HG03045 (cell line): ENCODE measurements around the gene NRG4.
"Not testable (repeated sequence)": the region's sequence is repeated elsewhere in the genome, so short reads cannot be mapped to it uniquely, and the experiment has no call there.

Source experiments
- ATAC-seq: cut with Tn5 transposase; IDR thresholded peaks from one replicate; pipeline ENCODE4 v1.9.1; 2021; ENCODE audit warnings: mild to moderate bottlenecking, moderate library complexity; ENCODE audit not compliant: unreplicated experiment

Gene NRG4, protein sequence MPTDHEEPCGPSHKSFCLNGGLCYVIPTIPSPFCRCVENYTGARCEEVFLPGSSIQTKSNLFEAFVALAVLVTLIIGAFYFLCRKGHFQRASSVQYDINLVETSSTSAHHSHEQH

GRCh38 chr15:76011627-76012551, at the start of gene NRG4:
Gene NRG4, minus strand, starts transcription at chr15:76012424. Its CDS starts 1,194 bp downstream, at chr15:76011230.
- no peak for ATAC-seq

DNA sequence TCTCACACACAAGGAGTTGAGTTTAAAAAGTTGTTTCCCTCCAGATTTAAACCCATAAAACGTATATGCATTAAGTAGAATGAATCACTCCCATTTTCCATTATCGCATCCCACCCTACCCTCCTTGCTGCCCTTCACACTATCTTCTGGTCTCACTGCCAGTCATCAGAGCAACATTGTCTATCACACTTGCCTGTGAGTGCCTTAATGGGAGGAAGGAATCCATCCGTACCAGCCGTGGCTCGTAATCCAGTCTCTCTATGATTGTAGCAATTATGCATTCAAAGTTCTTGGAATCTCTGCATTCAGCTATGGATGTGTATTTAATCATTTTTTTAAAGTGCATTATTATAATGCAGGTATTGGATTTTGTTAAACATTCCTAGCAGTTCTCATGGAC, 49.5 kb upstream of the NRG4 start:
- no peak for ATAC-seq

- no peak for ATAC-seq
Measured at GRCh38 chr15:76060118-76060989, 48.1 kb upstream of the NRG4 start.

DNA sequence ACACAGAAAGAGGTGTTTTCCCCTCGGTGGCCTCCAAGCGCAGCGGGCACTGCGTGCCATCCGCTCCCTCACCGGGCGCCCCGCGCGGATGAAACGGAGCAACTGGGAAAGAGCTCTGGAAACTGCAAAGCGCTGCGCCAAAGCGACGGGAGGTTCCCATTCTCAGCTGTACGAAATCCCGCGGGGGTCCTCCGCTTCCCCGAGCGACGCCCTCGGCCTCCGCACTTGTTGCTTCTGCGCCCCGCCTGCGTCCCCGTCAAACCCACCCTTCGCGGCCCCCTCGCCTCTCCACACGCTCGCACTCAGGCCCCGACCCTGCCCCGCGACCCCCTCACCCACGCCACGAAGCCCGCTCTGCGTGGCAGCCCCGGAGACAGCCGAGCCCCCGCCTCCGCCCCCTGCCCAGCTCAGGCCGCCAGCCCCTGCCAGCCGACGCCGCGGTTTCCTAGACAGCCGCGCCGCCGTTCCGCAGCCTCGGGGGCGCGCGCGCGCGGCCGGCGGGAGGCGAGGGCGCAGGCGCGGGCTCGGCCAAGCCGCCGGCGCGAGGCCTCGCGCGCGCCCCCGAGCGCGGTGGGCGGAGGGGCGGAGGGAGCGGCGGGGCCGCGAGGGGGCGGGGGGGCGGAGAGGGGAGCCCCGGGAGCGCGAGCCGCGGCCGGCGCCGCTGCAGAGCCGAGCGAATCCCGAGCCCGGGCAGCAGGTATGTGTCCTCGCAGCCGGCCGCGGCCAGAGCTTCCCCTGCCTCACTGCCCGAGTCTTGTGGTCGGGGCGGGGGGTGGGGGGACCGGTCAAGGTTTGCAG, 47.3 kb upstream of the NRG4 start, which contains the start of gene TMEM266:
TMEM266 (plus strand) TSS at position 666 of the 798 bp plus-strand sequence. CDS start 74,279 bp downstream, outside the sequence.
- no peak for ATAC-seq

DNA sequence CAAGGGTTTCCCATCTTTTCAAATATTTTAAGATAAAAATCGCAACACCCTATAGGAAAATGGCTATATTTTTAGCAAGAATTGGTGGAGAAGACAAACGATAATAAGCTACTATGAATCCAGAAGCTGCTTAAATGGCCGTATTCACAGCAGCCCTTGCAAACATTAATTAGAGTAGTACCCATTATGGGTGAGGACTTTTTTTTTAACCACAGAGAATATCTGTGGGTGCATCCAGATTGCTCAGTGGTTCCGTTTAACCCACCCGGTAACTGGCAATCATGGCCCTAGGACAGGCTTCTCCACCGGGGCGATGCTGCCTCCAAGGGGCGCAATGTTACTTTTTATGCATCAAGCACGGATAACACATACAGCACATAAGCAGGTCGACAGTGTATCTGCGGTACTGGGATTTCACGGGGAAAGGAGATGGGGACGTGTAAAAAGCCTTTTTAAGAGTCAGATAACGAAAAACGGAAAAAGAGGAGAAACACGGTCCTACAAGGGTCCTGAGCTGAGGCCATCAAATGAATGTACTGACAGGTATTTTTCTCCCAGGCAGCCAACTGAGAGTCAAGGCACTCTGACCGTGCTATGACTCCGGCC, 46.6 kb upstream of the NRG4 start:
- ATAC-seq, result no peak

- no peak for ATAC-seq
Measured at GRCh38 chr15:76057332-76058000, 45.2 kb upstream of the NRG4 start.

- ATAC-seq, result no peak
Measured at GRCh38 chr15:76056931-76057330, 44.7 kb upstream of the NRG4 start.

- ATAC-seq, result not testable (repeated sequence)
Measured at GRCh38 chr15:76054201-76054600, 42.0 kb upstream of the NRG4 start.

- no peak for ATAC-seq
Measured at GRCh38 chr15:76038512-76038911, 26.3 kb upstream of the NRG4 start.

GRCh38 chr15:76035593-76035992, 23.4 kb upstream of the NRG4 start:
- ATAC-seq, result no peak

- ATAC-seq, result no peak
Measured at GRCh38 chr15:76034111-76034510, 21.9 kb upstream of the NRG4 start.

DNA sequence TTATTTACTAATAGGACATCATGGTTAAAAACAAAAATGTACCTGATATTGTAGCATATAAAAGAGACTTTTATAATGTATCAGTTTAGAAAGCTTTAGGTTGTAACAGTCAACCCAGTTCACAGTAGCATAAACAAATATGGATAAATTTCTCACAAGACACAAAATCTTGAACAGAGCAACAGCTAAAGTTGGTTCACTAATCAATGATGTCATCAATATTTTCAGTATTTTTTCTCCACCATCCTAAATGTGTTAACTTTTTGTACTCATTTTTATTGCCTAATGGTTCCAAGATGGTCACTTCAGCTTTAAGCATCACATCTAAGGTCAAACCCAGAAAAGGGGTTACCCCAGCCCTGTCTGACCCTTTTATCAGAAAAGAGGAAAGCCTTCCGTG, 21.2 kb upstream of the NRG4 start:
- ATAC-seq, result no peak

GRCh38 chr15:76032046-76032445, 19.8 kb upstream of the NRG4 start:
- no peak for ATAC-seq

GRCh38 chr15:76024021-76024768, 12.0 kb upstream of the NRG4 start:
- no peak for ATAC-seq

- not testable (repeated sequence) for ATAC-seq
Measured at GRCh38 chr15:76013470-76013869, 1.2 kb upstream of the NRG4 start.

GRCh38 chr15:76010613-76011012, 1.6 kb downstream of the NRG4 start:
- ATAC-seq, result no peak

- ATAC-seq, result no peak
Measured at GRCh38 chr15:76006136-76006778, 6.0 kb downstream of the NRG4 start.

DNA sequence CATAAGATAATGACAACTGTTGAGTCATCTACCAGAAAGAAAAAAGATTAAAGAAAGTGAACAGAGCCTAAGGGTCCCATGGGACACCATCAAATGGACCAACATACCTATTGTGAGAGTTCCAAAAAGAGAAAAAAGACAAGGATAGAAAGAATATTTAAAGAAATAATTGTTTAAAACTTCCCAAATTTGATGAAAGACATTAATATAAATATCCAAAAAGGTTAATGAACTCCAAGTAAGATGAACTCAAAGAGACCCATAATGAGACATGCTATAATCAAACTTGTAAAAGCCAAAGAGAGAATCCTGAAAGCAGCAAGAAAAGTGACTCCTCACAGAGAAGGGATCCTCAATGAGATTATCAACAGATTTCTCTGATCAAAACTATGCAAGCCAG, 8.9 kb downstream of the NRG4 start:
- no peak for ATAC-seq
